GM18520 (cell line): ENCODE data around the gene C20orf204.
"Not testable (repeated sequence)": the region's sequence is repeated elsewhere in the genome, so short reads cannot be mapped to it uniquely, and the experiment has no call there.

ENCODE experiments used
- ATAC-seq: cut with Tn5 transposase; IDR thresholded peaks from one replicate; pipeline ENCODE4 v1.9.1; 2021; ENCODE audit not compliant: unreplicated experiment

Gene C20orf204

GRCh38 chr20:64035933-64036345 lies at the start of gene C20orf204:
Gene C20orf204, plus strand, starts transcription at chr20:64036182. Its CDS starts 142 bp downstream, at chr20:64036324.
- ATAC-seq: no peak

- ATAC-seq: no peak
Measured at GRCh38 chr20:64000906-64001305, 35.1 kb upstream of the C20orf204 start.

GRCh38 chr20:64001607-64002011 lies 34.4 kb upstream of the C20orf204 start:
- no peak for ATAC-seq

- no peak for ATAC-seq
Measured at GRCh38 chr20:64003960-64004725, 31.8 kb upstream of the C20orf204 start.

- ATAC-seq: no peak
Measured at GRCh38 chr20:64005394-64005793, 30.6 kb upstream of the C20orf204 start.

- ATAC-seq: no peak
Measured at GRCh38 chr20:64006490-64006889, 29.5 kb upstream of the C20orf204 start.

GRCh38 chr20:64006902-64007301 lies 29.1 kb upstream of the C20orf204 start:
- no peak for ATAC-seq

GRCh38 chr20:64009811-64010387 lies 26.1 kb upstream of the C20orf204 start:
- ATAC-seq: no peak

- peak; percentile 40 for ATAC-seq
Measured at GRCh38 chr20:64010711-64011237, 25.2 kb upstream of the C20orf204 start.

GRCh38 chr20:64011366-64011779 lies 24.6 kb upstream of the C20orf204 start:
- ATAC-seq: no peak

GRCh38 chr20:64012385-64013154 lies 23.4 kb upstream of the C20orf204 start:
- ATAC-seq: not testable (repeated sequence)

- ATAC-seq: no peak
Measured at GRCh38 chr20:64015635-64016034, 20.3 kb upstream of the C20orf204 start.

GRCh38 chr20:64021124-64021975 lies 14.6 kb upstream of the C20orf204 start:
- no peak for ATAC-seq

GRCh38 chr20:64022671-64023360 lies 13.2 kb upstream of the C20orf204 start:
- ATAC-seq: no peak

GRCh38 chr20:64023361-64024140 lies 12.4 kb upstream of the C20orf204 start:
- no peak for ATAC-seq

GRCh38 chr20:64024141-64024990 lies 11.6 kb upstream of the C20orf204 start:
- no peak for ATAC-seq

GRCh38 chr20:64025101-64025825 lies 10.7 kb upstream of the C20orf204 start:
- no peak for ATAC-seq
